H1 (cell line): Measurements from ENCODE around the gene L3MBTL4. TPM values are rescaled to one million over a fixed set of nuclear protein-coding genes. Genes with fewer than 3 reads are reported as not detected.

Source experiments
- CTCF ChIA-PET: fragments of 300-600 bp; sonication (Branson Sonifier 250); formaldehyde crosslinking; loops from one replicate; lab custom pipeline; 2021; ENCODE audit not compliant: partially characterized antibody; lab: Charles Lee
- POLR2A ChIA-PET: fragments of 300-600 bp; sonication (Branson Sonifier 250); formaldehyde crosslinking; loops from one replicate; lab custom pipeline; 2021; ENCODE audit warnings: inconsistent platforms; ENCODE audit not compliant: partially characterized antibody; lab: Charles Lee
- DNase-seq, 2 experiments: peaks; one replicate each; pipeline versions ENCODE4 v3.0.0 to v3.0.0-alpha.2; 2010 to 2022; ENCODE audit warnings: low spot score in 2 of 2, low read depth in 1 of 2, mixed read lengths in 1 of 2
- FAIRE-seq: peaks from 2 replicates; lab custom pipeline; 2011; peaks lifted over from hg19 to GRCh38; lab: Jason Lieb, UNC
- H2AFZ ChIP-seq: 2 replicates; pipeline ENCODE4 v1.8.1; 2012; ENCODE audit warnings: low read length, inconsistent platforms
- H2AK5ac ChIP-seq: 2 replicates; pipeline ENCODE4 v1.6.1; 2013; ENCODE audit warnings: low read depth, low read length
- H2BK120ac ChIP-seq: replicated peaks from 2 replicates; pipeline ENCODE3; 2013; ENCODE audit warnings: low read depth, low read length, inconsistent platforms
- H2BK12ac ChIP-seq: 2 replicates; pipeline ENCODE4 v1.6.1; 2013; ENCODE audit warnings: low read depth, low read length
- H2BK15ac ChIP-seq: 2 replicates; pipeline ENCODE4 v1.6.1; 2013; ENCODE audit warnings: low read length
- H2BK20ac ChIP-seq: 2 replicates; pipeline ENCODE4 v1.6.1; 2013; ENCODE audit warnings: low read length
- H2BK5ac ChIP-seq: 2 replicates; pipeline ENCODE4 v1.6.1; 2013; ENCODE audit warnings: low read depth, low read length
- H3K14ac ChIP-seq: 2 replicates; pipeline ENCODE4 v1.6.1; 2013; ENCODE audit warnings: inconsistent platforms; ENCODE audit not compliant: insufficient read length
- H3K18ac ChIP-seq: 2 replicates; pipeline ENCODE4 v1.6.1; 2013; ENCODE audit warnings: low read length; ENCODE audit errors: extremely low read depth
- H3K23ac ChIP-seq: 2 replicates; pipeline ENCODE4 v1.6.1; 2013; ENCODE audit warnings: inconsistent platforms; ENCODE audit not compliant: insufficient read length
- H3K23me2 ChIP-seq: 2 replicates; pipeline ENCODE4 v1.6.1; 2013; ENCODE audit warnings: low read depth, low read length
- H3K27ac ChIP-seq: 2 replicates; pipeline ENCODE4 v1.6.1; 2011; ENCODE audit warnings: low read depth, low read length, inconsistent platforms
- H3K27me3 ChIP-seq, 4 experiments: replicated peaks in 1 of 4; 1 replicate in 1 of 4; 2 replicates in 3 of 4; pipeline versions ENCODE4 v1.6.1 to v1.8.1; 2011 to 2013; ENCODE audit warnings: low read length in 3 of 4, mild to moderate bottlenecking in 3 of 4, inconsistent platforms in 2 of 4, mixed read lengths in 2 of 4, moderate library complexity in 1 of 4; ENCODE audit not compliant: control insufficient read depth in 3 of 4, insufficient read depth in 3 of 4; ENCODE audit errors: extremely low read depth in 1 of 4
- H3K36me3 ChIP-seq, 4 experiments: 2 replicates each; pipeline versions ENCODE4 v1.6.1 to v1.8.1; 2011 to 2013; ENCODE audit warnings: mild to moderate bottlenecking in 4 of 4, low read length in 3 of 4, moderate library complexity in 2 of 4, control low read depth in 1 of 4, inconsistent platforms in 1 of 4; ENCODE audit not compliant: insufficient read depth in 4 of 4, control insufficient read depth in 2 of 4
- H3K4ac ChIP-seq: replicated peaks from 2 replicates; pipeline ENCODE3; 2013; ENCODE audit warnings: low read length, low read depth, mixed read lengths, inconsistent platforms; ENCODE audit not compliant: insufficient read length
- H3K4me1 ChIP-seq, 4 experiments: replicated peaks in 1 of 4; 1 replicate in 1 of 4; 2 replicates in 3 of 4; pipeline versions ENCODE4 v1.6.1 to v1.8.1; 2011 to 2013; ENCODE audit warnings: low read length in 3 of 4, inconsistent platforms in 2 of 4, mixed read lengths in 1 of 4; ENCODE audit not compliant: insufficient read depth in 4 of 4, control insufficient read depth in 3 of 4
- H3K4me2 ChIP-seq, 2 experiments: 2 replicates each; pipeline versions ENCODE4 v1.6.1 to v1.8.1; 2011 to 2013; ENCODE audit warnings: low read depth in 2 of 2, low read length in 2 of 2, control low read depth in 1 of 2, inconsistent platforms in 1 of 2, mild to moderate bottlenecking in 1 of 2; ENCODE audit not compliant: insufficient read depth in 1 of 2
- H3K4me3 ChIP-seq, 4 experiments: fragments of 200-600, 300-600 bp in 1 of 4; sonication (generic), shearing (Covaris generic), sonication (Bioruptor Twin) in 1 of 4; 2 replicates each; pipeline versions ENCODE4 v1.5.1 to v1.8.1; 2011 to 2016; ENCODE audit warnings: low read length in 4 of 4, low read depth in 3 of 4, control low read depth in 2 of 4, inconsistent platforms in 2 of 4, mild to moderate bottlenecking in 2 of 4, mixed read lengths in 1 of 4, moderate library complexity in 1 of 4; ENCODE audit not compliant: insufficient read depth in 2 of 4; ENCODE audit errors: extremely low read depth in 1 of 4
- H3K56ac ChIP-seq: replicated peaks from 2 replicates; pipeline ENCODE3; 2013; ENCODE audit warnings: low read depth, mild to moderate bottlenecking, mixed read lengths, low read length, inconsistent platforms; ENCODE audit not compliant: insufficient read length
- H3K79me1 ChIP-seq: 2 replicates; pipeline ENCODE4 v1.6.1; 2013; ENCODE audit warnings: low read depth, low read length, control low read depth
- H3K79me2 ChIP-seq, 2 experiments: 2 replicates each; pipeline versions ENCODE4 v1.6.1 to v1.8.1; 2012 to 2013; ENCODE audit warnings: low read length in 2 of 2, mild to moderate bottlenecking in 2 of 2, inconsistent platforms in 1 of 2; ENCODE audit not compliant: insufficient read depth in 2 of 2, control insufficient read depth in 1 of 2
- H3K9ac ChIP-seq, 4 experiments: replicated peaks in 1 of 4; 1 replicate in 1 of 4; 2 replicates in 3 of 4; pipeline versions ENCODE4 v1.6.1 to v1.8.1; 2011 to 2013; ENCODE audit warnings: low read depth in 3 of 4, low read length in 3 of 4, control low read depth in 2 of 4, mild to moderate bottlenecking in 2 of 4, moderate library complexity in 2 of 4, inconsistent platforms in 1 of 4; ENCODE audit errors: extremely low read depth in 1 of 4
- H3K9me3 ChIP-seq, 2 experiments: 2 replicates each; pipeline versions ENCODE4 v1.6.1 to v1.8.1; 2012 to 2013; ENCODE audit warnings: mild to moderate bottlenecking in 2 of 2, moderate library complexity in 2 of 2, control low read depth in 1 of 2, inconsistent platforms in 1 of 2, low read depth in 1 of 2, low read length in 1 of 2, mixed read lengths in 1 of 2; ENCODE audit not compliant: insufficient read depth in 2 of 2
- H4K20me1 ChIP-seq, 2 experiments: replicated peaks in 1 of 2; 2 replicates each; pipeline versions ENCODE3 to v1.8.1; 2011 to 2013; ENCODE audit warnings: inconsistent platforms in 2 of 2, low read length in 2 of 2, mild to moderate bottlenecking in 1 of 2; ENCODE audit not compliant: insufficient read depth in 2 of 2, control insufficient read depth in 1 of 2
- H4K5ac ChIP-seq: 2 replicates; pipeline ENCODE4 v1.6.1; 2013; ENCODE audit warnings: low read length, low read depth, mixed read lengths, inconsistent platforms; ENCODE audit not compliant: insufficient read length
- H4K8ac ChIP-seq: 2 replicates; pipeline ENCODE4 v1.8.0; 2013; ENCODE audit warnings: mild to moderate bottlenecking, moderate library complexity, low read length, inconsistent platforms; ENCODE audit not compliant: insufficient read depth; ENCODE audit errors: extremely low read depth
- H4K91ac ChIP-seq: replicated peaks from 2 replicates; pipeline ENCODE3; 2013; ENCODE audit warnings: low read length, mixed read lengths, inconsistent platforms; ENCODE audit not compliant: insufficient read length
- CBX5 ChIP-seq: fragments of 300-800, 300-1000 bp; sonication (generic); IDR thresholded peaks from 2 replicates; pipeline ENCODE4 v1.7.1; 2016; ENCODE audit warnings: antibody characterized with exemption, low read length, low read depth
- E2F6 ChIP-seq: IDR thresholded peaks from 2 replicates; pipeline ENCODE4 v1.6.1; 2012; ENCODE audit warnings: inconsistent platforms
- JUN ChIP-seq: IDR thresholded peaks from 2 replicates; pipeline ENCODE4 v1.6.1; 2011; ENCODE audit warnings: low read depth, mild to moderate bottlenecking, improper control_type of control experiment, low read length
- NANOG ChIP-seq: IDR thresholded peaks from 2 replicates; pipeline ENCODE4 v1.6.1; 2011; ENCODE audit warnings: low read length, low read depth, mild to moderate bottlenecking, inconsistent platforms; ENCODE audit not compliant: insufficient read depth, poor library complexity, severe bottlenecking
- POLR2AphosphoS5 ChIP-seq: IDR thresholded peaks from 2 replicates; pipeline ENCODE4 v1.6.1; 2011; ENCODE audit warnings: low read depth, low read length
- WGBS, 2 experiments: shearing (Covaris generic) in 1 of 2; methylation state at CpG; one replicate each; pipeline versions ENCODE4 v1.1.6 to v1.1.7; 2013 to 2015; ENCODE audit warnings: low lambda C conversion rate in 2 of 2, mixed read lengths in 2 of 2, inconsistent platforms in 1 of 2, low coverage in 1 of 2, missing lambda C conversion rate in 1 of 2; ENCODE audit not compliant: insufficient replicate concordance in 2 of 2, insufficient coverage in 1 of 2, insufficient read length in 1 of 2; ENCODE audit errors: extremely low coverage in 1 of 2, missing lambda C conversion rate in 1 of 2; 5-methylcytosine and 5-hydroxymethylcytosine counted together
- polyA plus RNA-seq, 7 experiments: library from polyadenylated mRNA; depleted of rRNA in 3 of 7; stranded (reverse) in 5 of 7; unstranded in 2 of 7; fragments of >200 nt in 5 of 7; fragments of 200-250 nt in 2 of 7; gene quantifications; 1 replicate in 5 of 7; 2 replicates in 1 of 7; 4 replicates in 1 of 7; pipeline versions ENCODE4 v1.2.1 to v1.2.3, GENCODE V29; 2011 to 2013; ENCODE audit warnings: missing spikeins in 2 of 7, mixed read lengths in 2 of 7
- total RNA-seq: library from RNA; stranded (reverse); fragmentation: NEBNext Ultra II Directional; extraction: Animal tissue kit (Norgen Biotek cat#: 25700); gene quantifications from 2 replicates; pipeline ENCODE4 v1.2.1, GENCODE V29; 2021

Gene L3MBTL4
- total and polyA plus RNA-seq, 2 of the 8 experiments (the other 6 are each of a cell fraction or from before 2014, with no cell fraction given) = 1.0 to 2.1 TPM

DNA sequence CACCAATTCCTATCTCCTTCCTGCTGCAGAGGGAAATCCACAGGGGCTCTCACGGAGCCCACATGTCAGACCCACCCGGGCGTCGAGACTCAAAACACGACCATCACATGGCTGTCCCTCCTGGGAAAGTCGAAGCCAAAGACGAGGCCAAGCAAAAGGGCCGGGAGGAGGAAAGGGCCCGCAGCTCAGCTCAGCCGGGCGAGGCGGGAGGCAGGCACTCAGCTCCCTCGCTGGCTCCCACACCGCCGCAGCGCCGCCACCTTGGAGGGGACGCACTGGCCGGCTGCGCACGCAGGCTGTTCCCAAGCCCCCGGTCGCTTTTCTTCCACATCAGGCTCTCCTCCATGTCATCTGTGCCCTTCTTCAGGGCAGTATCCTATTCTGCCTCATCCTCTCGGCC, 130.4 kb downstream of the L3MBTL4 start:
- no peak overlapping the region for H3K23ac ChIP-seq
- no peak overlapping the region for H3K18ac ChIP-seq
- H3K4me2 ChIP-seq = no peak overlapping the region
- FAIRE-seq (no peak), DNase-seq (no peak)
- TF ChIP-seq JUN (no peak), POLR2AphosphoS5 (no peak), E2F6 (peak; percentile 47; the same call in 1 of the 2 replicates), CBX5 (no peak), NANOG (no peak)
- no peak overlapping the region for H4K91ac ChIP-seq
- POLR2A ChIA-PET = no interaction called here
- no peaks in the 10 kb centered on the region for H3K4me1 ChIP-seq
- H2BK15ac ChIP-seq = no peak overlapping the region
- no peak overlapping the region for H2BK12ac ChIP-seq
- CTCF ChIA-PET = no interaction called here
- H2BK5ac ChIP-seq = no peak overlapping the region
- no peak overlapping the region for H2BK120ac ChIP-seq
- no peak overlapping the region for H4K5ac ChIP-seq
- H3K9ac ChIP-seq = no peak overlapping the region
- no peak overlapping the region; the same call in 1 of the 2 replicates for H4K8ac ChIP-seq
- no peak overlapping the region for H3K27ac ChIP-seq
- 94% methylated on average over 7 of the region's 24 CpGs; no CpG with 5 or more reads in 1 of the 2 experiments for WGBS, 2 experiments
- H3K4ac ChIP-seq = no peak overlapping the region
- H3K79me2 ChIP-seq = no peaks in the 10 kb centered on the region
- no peaks in the 10 kb centered on the region for H4K20me1 ChIP-seq
- no peaks in the 10 kb centered on the region for H3K27me3 ChIP-seq
- H2AFZ ChIP-seq = no peak overlapping the region
- no peaks in the 10 kb centered on the region for H3K23me2 ChIP-seq
- H2BK20ac ChIP-seq = no peak overlapping the region
- H3K56ac ChIP-seq = no peak overlapping the region
- no peak overlapping the region for H3K14ac ChIP-seq
- H3K36me3 ChIP-seq = no peaks in the 10 kb centered on the region; a peak in 1 of 8 replicates
- H2AK5ac ChIP-seq = no peak overlapping the region
- H3K9me3 ChIP-seq = no peaks in the 10 kb centered on the region; a peak in 1 of 4 replicates
- no peak overlapping the region for H3K4me3 ChIP-seq
- H3K79me1 ChIP-seq = no peaks in the 10 kb centered on the region
